ENCODE results near the gene TCF19.

Gene TCF19

GRCh38 chr6:31116661-31117385, 41.6 kb upstream of the TCF19 start:
- no peaks in the 10 kb centered on the region for H3K36me3 ChIP-seq (ENCODE audit: control insufficient read depth, insufficient read depth, low read length)
- no peaks in the 10 kb centered on the region for H3K4me1 ChIP-seq (ENCODE audit: control insufficient read depth, insufficient read depth, low read length, poor library complexity, severe bottlenecking)
- H3K4me3 ChIP-seq (ENCODE audit: insufficient read depth, low read depth, low read length, poor library complexity, severe bottlenecking), result no peak overlapping the region
- no peak for DNase-seq
- H3K9me3 ChIP-seq (ENCODE audit: control insufficient read depth, low read length), result no peaks in the 10 kb centered on the region
- no peak overlapping the region for H3K27ac ChIP-seq (ENCODE audit: insufficient read depth, low read length, poor library complexity, severe bottlenecking)
- H3K27me3 ChIP-seq (replicated peaks; ENCODE audit: control insufficient read depth, insufficient read depth, low read length, poor library complexity, severe bottlenecking), result no peaks in the 10 kb centered on the region

GRCh38 chr6:31118178-31118577, 40.2 kb upstream of the TCF19 start:
- H3K4me3 ChIP-seq (ENCODE audit: insufficient read depth, low read depth, low read length, poor library complexity, severe bottlenecking), result no peak overlapping the region
- H3K9me3 ChIP-seq (ENCODE audit: control insufficient read depth, low read length), result no peaks in the 10 kb centered on the region
- DNase-seq, result no peak
- no peaks in the 10 kb centered on the region for H3K36me3 ChIP-seq (ENCODE audit: control insufficient read depth, insufficient read depth, low read length)
- H3K27ac ChIP-seq (ENCODE audit: insufficient read depth, low read length, poor library complexity, severe bottlenecking), result no peak overlapping the region
- no peaks in the 10 kb centered on the region for H3K4me1 ChIP-seq (ENCODE audit: control insufficient read depth, insufficient read depth, low read length, poor library complexity, severe bottlenecking)
- no peaks in the 10 kb centered on the region for H3K27me3 ChIP-seq (replicated peaks; ENCODE audit: control insufficient read depth, insufficient read depth, low read length, poor library complexity, severe bottlenecking)

- Histone ChIP-seq H3K36me3 (ENCODE audit: control insufficient read depth, insufficient read depth, low read length) (no peaks in the 10 kb centered on the region), H3K9me3 (ENCODE audit: control insufficient read depth, low read length) (no peaks in the 10 kb centered on the region), H3K4me1 (ENCODE audit: control insufficient read depth, insufficient read depth, low read length, poor library complexity, severe bottlenecking) (no peaks in the 10 kb centered on the region), H3K27ac (ENCODE audit: insufficient read depth, low read length, poor library complexity, severe bottlenecking) (no peak within 1 kb of the TSS), H3K4me3 (ENCODE audit: insufficient read depth, low read depth, low read length, poor library complexity, severe bottlenecking) (no peak within 1 kb of the TSS), H3K27me3 (replicated peaks; ENCODE audit: control insufficient read depth, insufficient read depth, low read length, poor library complexity, severe bottlenecking) (no peaks in the 10 kb centered on the region)
- no peak for DNase-seq
Observed at GRCh38 chr6:31120151-31120915, 38.1 kb upstream of the TCF19 start, which contains the start of gene CDSN. Gene CDSN, minus strand, starts transcription at chr6:31120446. Its CDS starts 27 bp downstream, at chr6:31120419.

GRCh38 chr6:31121131-31121790, 37.1 kb upstream of the TCF19 start:
- H3K36me3 ChIP-seq (ENCODE audit: control insufficient read depth, insufficient read depth, low read length), result no peaks in the 10 kb centered on the region
- H3K9me3 ChIP-seq (ENCODE audit: control insufficient read depth, low read length), result no peaks in the 10 kb centered on the region

GRCh38 chr6:31122791-31123706, 35.3 kb upstream of the TCF19 start:
- no peak overlapping the region for H3K4me3 ChIP-seq (ENCODE audit: insufficient read depth, low read depth, low read length, poor library complexity, severe bottlenecking)

More at GRCh38 chr6:31121131-31121790, 37.1 kb upstream of the TCF19 start:
- no peaks in the 10 kb centered on the region for H3K4me1 ChIP-seq (ENCODE audit: control insufficient read depth, insufficient read depth, low read length, poor library complexity, severe bottlenecking)
- no peaks in the 10 kb centered on the region for H3K27me3 ChIP-seq (replicated peaks; ENCODE audit: control insufficient read depth, insufficient read depth, low read length, poor library complexity, severe bottlenecking)
- H3K27ac ChIP-seq (ENCODE audit: insufficient read depth, low read length, poor library complexity, severe bottlenecking), result no peak overlapping the region
- no peak for DNase-seq
- H3K4me3 ChIP-seq (ENCODE audit: insufficient read depth, low read depth, low read length, poor library complexity, severe bottlenecking), result no peak overlapping the region

GRCh38 chr6:31125162-31125561, 33.2 kb upstream of the TCF19 start:
- DNase-seq, result no peak
- Histone ChIP-seq H3K4me3 (ENCODE audit: insufficient read depth, low read depth, low read length, poor library complexity, severe bottlenecking) (no peak overlapping the region), H3K4me1 (ENCODE audit: control insufficient read depth, insufficient read depth, low read length, poor library complexity, severe bottlenecking) (no peaks in the 10 kb centered on the region), H3K27ac (ENCODE audit: insufficient read depth, low read length, poor library complexity, severe bottlenecking) (no peak overlapping the region), H3K9me3 (ENCODE audit: control insufficient read depth, low read length) (no peaks in the 10 kb centered on the region), H3K36me3 (ENCODE audit: control insufficient read depth, insufficient read depth, low read length) (no peaks in the 10 kb centered on the region), H3K27me3 (replicated peaks; ENCODE audit: control insufficient read depth, insufficient read depth, low read length, poor library complexity, severe bottlenecking) (no peaks in the 10 kb centered on the region)

More at GRCh38 chr6:31122791-31123706, 35.3 kb upstream of the TCF19 start:
- Histone ChIP-seq H3K4me1 (ENCODE audit: control insufficient read depth, insufficient read depth, low read length, poor library complexity, severe bottlenecking) (no peaks in the 10 kb centered on the region), H3K27me3 (replicated peaks; ENCODE audit: control insufficient read depth, insufficient read depth, low read length, poor library complexity, severe bottlenecking) (no peaks in the 10 kb centered on the region), H3K27ac (ENCODE audit: insufficient read depth, low read length, poor library complexity, severe bottlenecking) (no peak overlapping the region), H3K9me3 (ENCODE audit: control insufficient read depth, low read length) (no peaks in the 10 kb centered on the region), H3K36me3 (ENCODE audit: control insufficient read depth, insufficient read depth, low read length) (no peaks in the 10 kb centered on the region)
- DNase-seq, result no peak

- Histone ChIP-seq H3K9me3 (ENCODE audit: control insufficient read depth, low read length) (no peaks in the 10 kb centered on the region), H3K27ac (ENCODE audit: insufficient read depth, low read length, poor library complexity, severe bottlenecking) (no peak overlapping the region), H3K27me3 (replicated peaks; ENCODE audit: control insufficient read depth, insufficient read depth, low read length, poor library complexity, severe bottlenecking) (no peaks in the 10 kb centered on the region), H3K4me1 (ENCODE audit: control insufficient read depth, insufficient read depth, low read length, poor library complexity, severe bottlenecking) (no peaks in the 10 kb centered on the region), H3K4me3 (ENCODE audit: insufficient read depth, low read depth, low read length, poor library complexity, severe bottlenecking) (no peak overlapping the region), H3K36me3 (ENCODE audit: control insufficient read depth, insufficient read depth, low read length) (no peaks in the 10 kb centered on the region)
- DNase-seq, result no peak
Observed at GRCh38 chr6:31125586-31126363, 32.6 kb upstream of the TCF19 start.

- Histone ChIP-seq H3K4me3 (ENCODE audit: insufficient read depth, low read depth, low read length, poor library complexity, severe bottlenecking) (no peak overlapping the region), H3K27ac (ENCODE audit: insufficient read depth, low read length, poor library complexity, severe bottlenecking) (no peak overlapping the region), H3K9me3 (ENCODE audit: control insufficient read depth, low read length) (no peaks in the 10 kb centered on the region), H3K4me1 (ENCODE audit: control insufficient read depth, insufficient read depth, low read length, poor library complexity, severe bottlenecking) (no peaks in the 10 kb centered on the region), H3K36me3 (ENCODE audit: control insufficient read depth, insufficient read depth, low read length) (no peaks in the 10 kb centered on the region), H3K27me3 (replicated peaks; ENCODE audit: control insufficient read depth, insufficient read depth, low read length, poor library complexity, severe bottlenecking) (no peaks in the 10 kb centered on the region)
- DNase-seq, result no peak
Observed at GRCh38 chr6:31126396-31127175, 31.8 kb upstream of the TCF19 start.
